Loucy (cell line): ENCODE data around the gene SHC1.

Experiments
- H2AFZ ChIP-seq: fragments of 200-600 bp; sonication (generic); 2 replicates; pipeline ENCODE4 v1.6.0; 2016; ENCODE audit warnings: antibody characterized with exemption, mild to moderate bottlenecking, low read length, moderate library complexity
- H3F3A ChIP-seq: fragments of 200-600 bp; 2 replicates; pipeline ENCODE4 v1.6.0; 2016; ENCODE audit warnings: antibody characterized with exemption, low read depth, mild to moderate bottlenecking
- H3K27me3 ChIP-seq: fragments of 200-600 bp; sonication (generic); 2 replicates; pipeline ENCODE4 v1.6.1; 2014; ENCODE audit warnings: low read length, mild to moderate bottlenecking; ENCODE audit not compliant: insufficient read depth, poor library complexity, severe bottlenecking
- H3K36me3 ChIP-seq: fragments of 200-600 bp; sonication (generic); 2 replicates; pipeline ENCODE4 v1.6.1; 2016; ENCODE audit warnings: low read length; ENCODE audit not compliant: insufficient read depth
- H3K4me1 ChIP-seq: fragments of 200-600 bp; sonication (generic); 2 replicates; pipeline ENCODE4 v1.5.1; 2014; ENCODE audit warnings: low read length, mild to moderate bottlenecking; ENCODE audit not compliant: insufficient read depth, poor library complexity, severe bottlenecking
- H3K4me2 ChIP-seq: fragments of 200-600 bp; sonication (generic); 2 replicates; pipeline ENCODE4 v1.6.0; 2014; ENCODE audit warnings: antibody characterized with exemption, low read length, low read depth, mild to moderate bottlenecking; ENCODE audit not compliant: poor library complexity, severe bottlenecking
- H3K4me3 ChIP-seq: fragments of 200-600 bp; sonication (generic); 2 replicates; pipeline ENCODE4 v1.5.1; 2014; ENCODE audit warnings: low read length, mild to moderate bottlenecking, mixed read lengths; ENCODE audit not compliant: poor library complexity, severe bottlenecking
- H3K79me2 ChIP-seq: fragments of 200-600 bp; sonication (generic); 2 replicates; pipeline ENCODE4 v1.6.1; 2014; ENCODE audit warnings: low read length; ENCODE audit not compliant: insufficient read depth
- H3K9ac ChIP-seq: fragments of 200-600 bp; sonication (generic); 2 replicates; pipeline ENCODE4 v1.6.0; 2014; ENCODE audit warnings: mild to moderate bottlenecking, low read depth, low read length, moderate library complexity; ENCODE audit not compliant: poor library complexity, severe bottlenecking
- H3K9me2 ChIP-seq: fragments of 200-600 bp; sonication (generic); replicated peaks from 2 replicates; pipeline ENCODE4 v1.6.1; 2016; ENCODE audit warnings: low read depth, low read length, mixed read lengths
- H3K9me3 ChIP-seq: fragments of 200-600 bp; sonication (generic); 2 replicates; pipeline ENCODE4 v1.6.1; 2014; ENCODE audit warnings: mild to moderate bottlenecking, antibody characterized with exemption, low read length, low read depth; ENCODE audit not compliant: insufficient read depth
- H4K20me1 ChIP-seq: fragments of 200-600 bp; sonication (generic); 2 replicates; pipeline ENCODE4 v1.6.0; 2014; ENCODE audit warnings: antibody characterized with exemption, low read length, mild to moderate bottlenecking; ENCODE audit not compliant: insufficient read depth, poor library complexity, severe bottlenecking
- CTCF ChIP-seq: fragments of 200-600 bp; sonication (generic); conservative IDR thresholded peaks from 2 replicates; pipeline ENCODE4 v1.5.1; 2014; ENCODE audit warnings: mild to moderate bottlenecking, antibody characterized with exemption, low read length
- EZH2phosphoT487 ChIP-seq: fragments of 200-600 bp; IDR thresholded peaks from 2 replicates; pipeline ENCODE4 v1.6.1; 2018; ENCODE audit warnings: antibody characterized with exemption, mild to moderate bottlenecking, moderate library complexity, borderline replicate concordance

Gene SHC1

GRCh38 chr1:155017946-155018316 is 47.4 kb upstream of the SHC1 start:
- H4K20me1 ChIP-seq = no peaks in the 10 kb centered on the region
- no peaks in the 10 kb centered on the region for H3K36me3 ChIP-seq
- H3K27me3 ChIP-seq = no peaks in the 10 kb centered on the region
- H3K9me3 ChIP-seq = no peaks in the 10 kb centered on the region
- peak overlapping the region; percentile 36; the same call in 1 of the 2 replicates for H2AFZ ChIP-seq
- H3K9me2 ChIP-seq = no peaks in the 10 kb centered on the region
- peak overlapping the region; percentile 85 for H3K4me2 ChIP-seq
- peaks cover 20% of the 10 kb centered on the region for H3K4me1 ChIP-seq
- H3K79me2 ChIP-seq = no peaks in the 10 kb centered on the region
- H3F3A ChIP-seq = no peaks in the 10 kb centered on the region
- peak overlapping the region; percentile 59 for H3K4me3 ChIP-seq
- peak overlapping the region; percentile 60 for H3K9ac ChIP-seq
- TF ChIP-seq CTCF (no peak), EZH2phosphoT487 (no peak)

DNA sequence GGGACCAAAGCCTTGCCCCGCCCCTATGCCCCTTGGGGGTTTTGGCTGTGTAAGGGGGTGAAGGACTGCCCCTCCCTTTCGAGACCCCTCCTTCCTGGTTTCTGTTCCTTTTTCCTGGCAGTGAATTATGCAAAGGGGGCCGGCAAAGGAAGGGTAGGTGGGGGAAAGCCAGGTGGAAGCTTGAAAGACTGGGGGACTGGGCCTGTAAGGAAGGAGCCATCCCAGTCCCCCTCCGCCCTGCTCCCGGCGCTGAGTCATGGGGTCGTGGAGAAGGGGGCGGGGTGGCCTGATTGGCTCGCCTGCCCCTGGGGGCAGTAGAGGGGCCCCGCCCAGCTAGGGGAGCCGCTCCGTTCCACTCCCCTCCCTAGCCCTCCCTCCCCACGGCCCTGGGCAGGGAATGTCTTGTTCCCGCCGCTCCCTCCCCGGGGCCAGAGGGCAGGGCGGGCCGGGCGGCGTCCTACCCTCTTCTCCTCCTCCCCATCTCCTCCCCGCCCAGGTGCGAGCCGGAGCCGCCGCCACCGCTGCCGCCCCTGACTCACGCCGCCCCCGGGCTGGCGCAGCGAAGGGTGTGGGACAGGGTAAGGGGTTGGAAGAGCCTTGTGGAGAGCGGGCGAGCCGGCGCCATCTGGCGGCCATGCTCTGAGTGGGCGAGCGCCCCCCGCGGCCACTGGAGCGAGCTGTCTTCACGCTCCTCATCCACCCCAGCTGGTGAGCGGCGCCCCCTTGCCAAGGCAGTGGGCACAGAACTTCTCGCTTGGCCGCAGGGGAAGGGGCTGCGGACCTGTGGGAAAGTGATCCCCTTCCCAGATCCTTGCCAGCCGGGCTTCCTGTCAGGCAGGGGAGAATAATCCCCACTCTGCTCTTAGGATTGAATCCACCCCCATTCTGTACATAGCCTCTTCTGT is 46.7 kb upstream of the SHC1 start:
- H3K9me3 ChIP-seq = no peaks in the 10 kb centered on the region
- no peaks in the 10 kb centered on the region for H3K9me2 ChIP-seq
- peak overlapping the region; percentile 59 for H3K4me3 ChIP-seq
- H4K20me1 ChIP-seq = no peaks in the 10 kb centered on the region
- H3F3A ChIP-seq = no peaks in the 10 kb centered on the region
- H3K79me2 ChIP-seq = no peaks in the 10 kb centered on the region
- no peaks in the 10 kb centered on the region for H3K27me3 ChIP-seq
- H3K4me2 ChIP-seq = peak overlapping the region; percentile 85
- peak overlapping the region; percentile 60 for H3K9ac ChIP-seq
- H3K4me1 ChIP-seq = peaks cover 27% of the 10 kb centered on the region
- TF ChIP-seq EZH2phosphoT487 (no peak), CTCF (peak; percentile 100)
- H3K36me3 ChIP-seq = no peaks in the 10 kb centered on the region
- peak overlapping the region; percentile 36; the same call in 1 of the 2 replicates for H2AFZ ChIP-seq

- H3K9me2 ChIP-seq = no peaks in the 10 kb centered on the region
- no peaks in the 10 kb centered on the region for H3K27me3 ChIP-seq
- TF ChIP-seq CTCF = no peak
- TF ChIP-seq EZH2phosphoT487 = no peak
- no peak overlapping the region for H3K4me2 ChIP-seq
- H3F3A ChIP-seq = no peaks in the 10 kb centered on the region
- H3K79me2 ChIP-seq = no peaks in the 10 kb centered on the region
- H3K4me1 ChIP-seq = peaks cover 34% of the 10 kb centered on the region
- no peaks in the 10 kb centered on the region for H3K9me3 ChIP-seq
- H2AFZ ChIP-seq = no peak overlapping the region
- no peak overlapping the region for H3K9ac ChIP-seq
- no peak overlapping the region for H3K4me3 ChIP-seq
- no peaks in the 10 kb centered on the region for H4K20me1 ChIP-seq
- H3K36me3 ChIP-seq = no peaks in the 10 kb centered on the region
These were observed 45.8 kb upstream of the SHC1 start for GRCh38 chr1:155016231-155016831.
